ENCODE measurements around the gene MIPEP. TPM values are rescaled to one million over a fixed set of nuclear protein-coding genes. Genes with fewer than 3 reads are reported as not detected.

The MIPEP gene
- total and polyA plus RNA-seq, 9 of the 15 experiments (the other 6 are each of a cell fraction or from before 2014, with no cell fraction given), result 1.7 to 19.3 (median 13.1) TPM

DNA sequence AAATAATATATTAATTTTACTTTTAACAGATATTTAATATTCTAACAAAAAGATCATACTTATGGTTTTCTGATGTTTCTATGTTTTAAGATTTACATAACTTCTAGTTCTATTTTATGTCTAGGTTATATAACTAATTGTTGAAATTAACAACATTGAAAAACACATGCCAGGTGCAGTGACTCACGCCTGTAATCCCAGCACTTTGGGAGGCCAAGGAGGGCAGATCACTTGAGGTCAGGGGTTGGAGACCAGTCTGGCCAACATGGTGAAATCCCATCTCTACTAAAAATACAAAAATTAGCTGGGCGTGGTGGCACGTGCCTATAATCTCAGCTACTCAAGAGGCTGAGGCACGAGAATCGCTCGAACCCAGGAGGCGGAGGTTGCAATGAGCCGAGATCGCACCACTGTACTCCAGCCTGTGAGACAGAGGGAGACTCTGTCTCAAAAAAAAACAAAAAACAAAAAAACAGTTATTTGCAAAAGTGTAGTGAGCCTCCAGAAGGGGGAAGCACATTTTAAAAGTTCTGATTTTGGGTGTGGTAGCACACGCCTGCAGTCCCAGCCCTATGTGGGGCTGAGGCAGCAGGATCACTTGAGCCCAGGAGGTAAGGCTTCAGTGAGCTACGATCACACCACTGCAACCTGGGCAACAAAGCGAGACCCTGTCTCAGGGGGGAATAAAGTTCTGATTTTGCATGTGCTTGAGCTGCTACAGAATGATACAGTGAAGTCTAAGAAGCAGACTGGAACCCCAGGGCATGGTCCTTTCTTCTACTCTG, 18.7 kb downstream of the MIPEP start:
- intact Hi-C loops (cut with micrococcal nuclease) (loop anchor here (1.0 kb wide), 1 partner anchor 155 kb away; no protein-coding TSS in a partner anchor), in situ Hi-C loops (cut with MboI) (no loop called here)
- Histone ChIP-seq H3K27ac (ENCODE audit: extremely low read depth, low read depth, low read length) (no peak overlapping the region), H3K9me1 (ENCODE audit: control insufficient read depth, insufficient read depth, low read length) (no peaks in the 10 kb centered on the region), H3K9me3 (replicated peaks; ENCODE audit: control insufficient read depth, insufficient read depth, low read depth, low read length) (no peaks in the 10 kb centered on the region), H3K4me1 (replicated peaks in 1 of 2; ENCODE audit: control insufficient read depth in 2 of 2, insufficient read depth in 2 of 2, low read length in 2 of 2) (peaks cover 11 to 17% of the 10 kb centered on the region in 2 experiments; a peak in 3 of 5 replicates), H3K36me3 (ENCODE audit: control insufficient read depth, insufficient read depth, low read length) (no peaks in the 10 kb centered on the region), H3K79me2 (ENCODE audit: control insufficient read depth, insufficient read depth, low read length) (no peaks in the 10 kb centered on the region), H3K9ac (ENCODE audit: insufficient read depth in 1 of 2, low read depth in 2 of 2, low read length in 2 of 2) (no peak overlapping the region), H2AFZ (ENCODE audit: low read depth, low read length) (no peak overlapping the region), H3K4me2 (ENCODE audit: insufficient read depth, low read length) (no peak overlapping the region), H3K27me3 (ENCODE audit: control insufficient read depth in 2 of 2, insufficient read depth in 2 of 2, low read length in 2 of 2) (no peaks in the 10 kb centered on the region), H3K4me3 (no peak overlapping the region), H4K20me1 (replicated peaks; ENCODE audit: control insufficient read depth, insufficient read depth, low read length) (no peaks in the 10 kb centered on the region)
- 85% methylated on average over 10 of the region's 12 CpGs for WGBS (ENCODE audit: insufficient coverage, low coverage, missing lambda C conversion rate)
- ChIA-PET POLR2A (interaction anchor here (0.6 kb wide), 1 partner anchor 130 kb away, joined by 3 read pairs; no protein-coding TSS in a partner anchor), CTCF (ENCODE audit: low intra/inter-chr PET ratio) (interaction anchor here (1.2 kb wide), 1 partner anchor 404 kb away, joined by 3 read pairs; no protein-coding TSS in a partner anchor)
- ATAC-seq (no peak), FAIRE-seq (no peak), DNase-seq (ENCODE audit: extremely low read depth in 1 of 4, low spot score in 3 of 4) (no peak)
- no peak for TF ChIP-seq U2AF1 (optimal IDR thresholded peaks at IDR 0.05; ENCODE audit: low read depth, low read length)
- TF ChIP-seq ZKSCAN1 (IDR thresholded peaks at IDR 0.05; ENCODE audit: low read depth, low read length), result no peak
- no TSS peak for BruUV-seq (replicated peaks)

DNA sequence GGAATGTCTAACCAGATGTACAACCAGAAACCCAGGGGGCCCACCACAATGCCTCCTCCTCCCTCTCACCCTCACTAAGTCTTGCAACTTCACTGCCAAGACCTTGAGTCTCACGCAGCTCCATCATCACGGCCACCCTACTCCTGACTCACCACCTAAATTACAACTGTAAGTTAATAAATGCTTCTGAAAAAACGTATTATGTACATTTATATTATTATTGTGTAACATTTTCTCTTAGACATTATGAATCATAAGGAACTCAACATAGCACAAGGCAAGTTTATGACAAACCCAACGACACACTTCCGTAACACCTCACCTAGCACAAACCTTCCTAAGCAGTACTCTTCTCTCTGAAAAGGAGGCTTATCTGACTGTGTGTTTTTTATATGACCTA, 20.7 kb downstream of the MIPEP start:
- 82% methylated on average over 5 of the region's 5 CpGs for WGBS (ENCODE audit: insufficient coverage, low coverage, missing lambda C conversion rate)
- DNase-seq (ENCODE audit: extremely low read depth in 1 of 4, low spot score in 3 of 4) (no peak), ATAC-seq (no peak), FAIRE-seq (no peak)
- Histone ChIP-seq H3K9ac (ENCODE audit: insufficient read depth in 1 of 2, low read depth in 2 of 2, low read length in 2 of 2) (no peak overlapping the region), H3K36me3 (ENCODE audit: control insufficient read depth, insufficient read depth, low read length) (no peaks in the 10 kb centered on the region), H4K20me1 (replicated peaks; ENCODE audit: control insufficient read depth, insufficient read depth, low read length) (no peaks in the 10 kb centered on the region), H3K4me2 (ENCODE audit: insufficient read depth, low read length) (no peak overlapping the region), H3K27ac (ENCODE audit: extremely low read depth, low read depth, low read length) (no peak overlapping the region), H3K4me3 (no peak overlapping the region), H3K27me3 (ENCODE audit: control insufficient read depth in 2 of 2, insufficient read depth in 2 of 2, low read length in 2 of 2) (no peaks in the 10 kb centered on the region), H2AFZ (ENCODE audit: low read depth, low read length) (no peak overlapping the region), H3K9me3 (replicated peaks; ENCODE audit: control insufficient read depth, insufficient read depth, low read depth, low read length) (no peaks in the 10 kb centered on the region), H3K9me1 (ENCODE audit: control insufficient read depth, insufficient read depth, low read length) (no peaks in the 10 kb centered on the region), H3K79me2 (ENCODE audit: control insufficient read depth, insufficient read depth, low read length) (no peaks in the 10 kb centered on the region), H3K4me1 (replicated peaks in 1 of 2; ENCODE audit: control insufficient read depth in 2 of 2, insufficient read depth in 2 of 2, low read length in 2 of 2) (peaks cover 11 to 17% of the 10 kb centered on the region in 2 experiments; a peak in 3 of 5 replicates)
- BruUV-seq (replicated peaks), result no TSS peak
- POLR2A ChIA-PET, result no interaction called here
- in situ Hi-C loops (cut with MboI), result no loop called here
- intact Hi-C loops (cut with micrococcal nuclease), result no loop called here
- CTCF ChIA-PET (ENCODE audit: low intra/inter-chr PET ratio), result no interaction called here
- TF ChIP-seq ZNF121 (CRISPR knock-in tag; conservative IDR thresholded peaks at IDR 0.05) (no peak), ATF1 (CRISPR knock-in tag; IDR thresholded peaks at IDR 0.05) (no peak), ATF1 (tag; IDR thresholded peaks at IDR 0.05) (no peak), SMARCA5 (IDR thresholded peaks at IDR 0.05) (no peak), SRSF1 (IDR thresholded peaks at IDR 0.05; ENCODE audit: low read depth, low read length) (no peak), MEF2A (IDR thresholded peaks at IDR 0.05; ENCODE audit: control insufficient read depth, low read depth, low read length) (no peak), PML (IDR thresholded peaks at IDR 0.05; ENCODE audit: low read length) (no peak)
- TF ChIP-seq, protein P1, sequence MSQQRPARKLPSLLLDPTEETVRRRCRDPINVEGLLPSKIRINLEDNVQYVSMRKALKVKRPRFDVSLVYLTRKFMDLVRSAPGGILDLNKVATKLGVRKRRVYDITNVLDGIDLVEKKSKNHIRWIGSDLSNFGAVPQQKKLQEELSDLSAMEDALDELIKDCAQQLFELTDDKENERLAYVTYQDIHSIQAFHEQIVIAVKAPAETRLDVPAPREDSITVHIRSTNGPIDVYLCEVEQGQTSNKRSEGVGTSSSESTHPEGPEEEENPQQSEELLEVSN (IDR thresholded peaks at IDR 0.05; ENCODE audit: borderline replicate concordance in 1 of 2, extremely low read depth in 1 of 2, insufficient read depth in 1 of 2, insufficient read length in 1 of 2, low read depth in 1 of 2, low read length in 1 of 2, poor library complexity in 1 of 2, severe bottlenecking in 1 of 2), result no peak
- TF ChIP-seq, protein P2, sequence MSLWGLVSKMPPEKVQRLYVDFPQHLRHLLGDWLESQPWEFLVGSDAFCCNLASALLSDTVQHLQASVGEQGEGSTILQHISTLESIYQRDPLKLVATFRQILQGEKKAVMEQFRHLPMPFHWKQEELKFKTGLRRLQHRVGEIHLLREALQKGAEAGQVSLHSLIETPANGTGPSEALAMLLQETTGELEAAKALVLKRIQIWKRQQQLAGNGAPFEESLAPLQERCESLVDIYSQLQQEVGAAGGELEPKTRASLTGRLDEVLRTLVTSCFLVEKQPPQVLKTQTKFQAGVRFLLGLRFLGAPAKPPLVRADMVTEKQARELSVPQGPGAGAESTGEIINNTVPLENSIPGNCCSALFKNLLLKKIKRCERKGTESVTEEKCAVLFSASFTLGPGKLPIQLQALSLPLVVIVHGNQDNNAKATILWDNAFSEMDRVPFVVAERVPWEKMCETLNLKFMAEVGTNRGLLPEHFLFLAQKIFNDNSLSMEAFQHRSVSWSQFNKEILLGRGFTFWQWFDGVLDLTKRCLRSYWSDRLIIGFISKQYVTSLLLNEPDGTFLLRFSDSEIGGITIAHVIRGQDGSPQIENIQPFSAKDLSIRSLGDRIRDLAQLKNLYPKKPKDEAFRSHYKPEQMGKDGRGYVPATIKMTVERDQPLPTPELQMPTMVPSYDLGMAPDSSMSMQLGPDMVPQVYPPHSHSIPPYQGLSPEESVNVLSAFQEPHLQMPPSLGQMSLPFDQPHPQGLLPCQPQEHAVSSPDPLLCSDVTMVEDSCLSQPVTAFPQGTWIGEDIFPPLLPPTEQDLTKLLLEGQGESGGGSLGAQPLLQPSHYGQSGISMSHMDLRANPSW (CRISPR knock-in tag; IDR thresholded peaks at IDR 0.05), result no peak

Data from K562 (cell line).